ENCODE data around the gene HSD17B2.

- TF ChIP-seq, protein P1, sequence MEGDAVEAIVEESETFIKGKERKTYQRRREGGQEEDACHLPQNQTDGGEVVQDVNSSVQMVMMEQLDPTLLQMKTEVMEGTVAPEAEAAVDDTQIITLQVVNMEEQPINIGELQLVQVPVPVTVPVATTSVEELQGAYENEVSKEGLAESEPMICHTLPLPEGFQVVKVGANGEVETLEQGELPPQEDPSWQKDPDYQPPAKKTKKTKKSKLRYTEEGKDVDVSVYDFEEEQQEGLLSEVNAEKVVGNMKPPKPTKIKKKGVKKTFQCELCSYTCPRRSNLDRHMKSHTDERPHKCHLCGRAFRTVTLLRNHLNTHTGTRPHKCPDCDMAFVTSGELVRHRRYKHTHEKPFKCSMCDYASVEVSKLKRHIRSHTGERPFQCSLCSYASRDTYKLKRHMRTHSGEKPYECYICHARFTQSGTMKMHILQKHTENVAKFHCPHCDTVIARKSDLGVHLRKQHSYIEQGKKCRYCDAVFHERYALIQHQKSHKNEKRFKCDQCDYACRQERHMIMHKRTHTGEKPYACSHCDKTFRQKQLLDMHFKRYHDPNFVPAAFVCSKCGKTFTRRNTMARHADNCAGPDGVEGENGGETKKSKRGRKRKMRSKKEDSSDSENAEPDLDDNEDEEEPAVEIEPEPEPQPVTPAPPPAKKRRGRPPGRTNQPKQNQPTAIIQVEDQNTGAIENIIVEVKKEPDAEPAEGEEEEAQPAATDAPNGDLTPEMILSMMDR (IDR thresholded peaks at IDR 0.05), result no peak
- no peak for TF ChIP-seq POLR2A (IDR thresholded peaks at IDR 0.05)
These were observed 23.8 kb upstream of the HSD17B2 start, which contains the start of gene SDR42E1 for GRCh38 chr16:82011199-82011641.
